ENCODE measurements around the gene SH2D7. TPM values are rescaled to one million over a fixed set of nuclear protein-coding genes. Genes with fewer than 3 reads are reported as not detected.

SH2D7 gene
- total RNA-seq, 1 experiment from 2014 or later, result not detected

- TF ChIP-seq GABPB1 (CRISPR knock-in tag; IDR thresholded peaks at IDR 0.05), result no peak
- no peak for TF ChIP-seq SMAD3 (CRISPR knock-in tag; IDR thresholded peaks at IDR 0.05; ENCODE audit: borderline replicate concordance)
- TF ChIP-seq CREM (CRISPR knock-in tag; IDR thresholded peaks at IDR 0.05), result no peak
- TF ChIP-seq ZNF416 (CRISPR knock-in tag; IDR thresholded peaks at IDR 0.05), result no peak
- TF ChIP-seq NR1H2 (CRISPR knock-in tag; IDR thresholded peaks at IDR 0.05), result no peak
- TF ChIP-seq ZNF281 (CRISPR knock-in tag; IDR thresholded peaks at IDR 0.05), result no peak
- TF ChIP-seq OVOL2 (CRISPR knock-in tag; IDR thresholded peaks at IDR 0.05; ENCODE audit: borderline replicate concordance), result no peak
- TF ChIP-seq NR2C2 (CRISPR knock-in tag; IDR thresholded peaks at IDR 0.05), result no peak
- TF ChIP-seq ELF4 (CRISPR knock-in tag; IDR thresholded peaks at IDR 0.05; ENCODE audit: low read depth), result no peak
- TF ChIP-seq GTF2I (CRISPR knock-in tag; conservative IDR thresholded peaks at IDR 0.05), result no peak
- TF ChIP-seq ZBTB43 (CRISPR knock-in tag; IDR thresholded peaks at IDR 0.05), result no peak
- TF ChIP-seq ZNF425 (CRISPR knock-in tag; conservative IDR thresholded peaks at IDR 0.05), result no peak
- no peak for TF ChIP-seq CREB1 (CRISPR knock-in tag; IDR thresholded peaks at IDR 0.05)
- TF ChIP-seq IRF1 (CRISPR knock-in tag; IDR thresholded peaks at IDR 0.05), result no peak
- peak; percentile 94 for TF ChIP-seq ESRRA (CRISPR knock-in tag; IDR thresholded peaks at IDR 0.05; ENCODE audit: borderline replicate concordance)
- no peak for TF ChIP-seq CDX4 (CRISPR knock-in tag; IDR thresholded peaks at IDR 0.05; ENCODE audit: borderline replicate concordance)
- no peak for TF ChIP-seq CBFB (CRISPR knock-in tag; IDR thresholded peaks at IDR 0.05; ENCODE audit: low read depth)
- TF ChIP-seq IRF2 (CRISPR knock-in tag; IDR thresholded peaks at IDR 0.05; ENCODE audit: borderline replicate concordance, low read depth), result no peak
Measured at GRCh38 chr15:78149068-78149804, 56.9 kb downstream of the SH2D7 start, which contains the start of gene IDH3A (continued).
